Measurements from ENCODE around the gene TBX2.
A peak's percentile ranks its signal among the peaks of the same experiment; 100 is the strongest.

Gene TBX2

DNA sequence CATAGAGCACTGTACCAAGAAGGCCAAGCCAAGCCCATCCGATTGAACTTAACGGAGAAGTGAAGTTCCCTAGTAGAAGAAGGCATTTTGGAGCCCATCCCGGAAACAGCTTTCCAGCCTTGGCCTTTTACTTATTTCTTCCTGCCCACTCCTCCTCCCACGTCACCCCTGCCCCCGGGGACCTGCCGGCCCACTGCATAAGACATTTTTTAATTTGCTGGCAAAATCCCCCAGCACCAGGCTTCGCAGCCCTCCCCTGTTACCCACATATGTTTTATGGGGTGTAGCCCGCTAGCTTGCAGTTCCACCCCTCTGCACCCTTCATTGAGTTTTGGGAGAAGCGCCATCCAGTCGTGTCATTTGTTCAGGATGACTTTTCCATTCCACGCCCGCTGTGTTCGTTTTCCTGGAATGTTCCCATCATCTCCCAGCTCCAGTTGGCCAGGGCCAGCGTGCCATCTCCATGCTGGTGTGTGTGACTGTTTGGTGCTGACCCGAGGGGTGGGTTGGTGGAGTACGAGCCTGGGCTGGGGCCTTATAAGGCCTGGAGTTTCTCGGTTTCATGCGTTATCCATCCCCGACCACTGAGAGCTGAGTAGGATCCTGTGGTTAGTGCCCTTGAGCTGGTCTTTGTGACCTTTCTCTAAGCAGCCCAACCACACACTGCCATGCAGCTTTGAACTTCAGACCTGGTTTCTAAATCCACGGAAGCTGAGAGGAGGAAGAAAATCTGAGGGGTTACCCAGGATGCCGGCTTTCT lies 20.0 kb upstream of the TBX2 start:
- peak overlapping the region; percentile 76 to 79 for H3K27ac ChIP-seq

DNA sequence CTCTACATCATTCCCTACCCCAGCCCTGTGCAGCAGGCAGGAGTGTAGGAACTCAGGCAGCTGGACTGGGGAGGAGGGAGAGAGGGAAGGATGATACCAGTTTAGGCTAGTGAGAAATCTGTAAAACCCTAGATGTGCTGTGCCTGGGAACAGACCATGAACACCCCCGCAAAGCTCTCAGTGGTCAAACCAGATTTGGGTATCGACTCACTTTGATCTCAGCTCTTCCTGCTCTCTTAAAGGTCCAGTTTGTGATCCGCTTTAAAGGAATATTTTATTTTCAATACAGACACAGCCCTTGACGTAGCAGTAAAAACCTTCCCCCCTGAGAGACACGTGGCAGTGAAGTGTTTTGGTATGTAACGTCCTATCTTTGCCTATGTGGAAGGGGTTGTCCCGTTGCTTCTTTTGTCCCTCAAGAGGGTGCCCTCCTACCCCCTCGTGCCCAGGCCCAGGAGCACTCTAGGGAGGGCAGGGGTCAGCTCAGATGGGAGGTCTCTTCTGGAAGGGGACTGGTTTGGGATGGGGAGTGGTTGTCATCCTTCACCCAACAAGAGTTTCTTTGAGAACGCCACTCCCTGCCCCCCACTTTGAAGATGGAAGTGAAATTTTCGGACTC lies 19.3 kb upstream of the TBX2 start:
- H3K4me1 ChIP-seq: peaks cover 0 to 37% (median 22%) of the 10 kb centered on the region in 4 donors
- intact Hi-C loops (cut with DNase I; ENCODE audit: low total_unique reads): no loop called here
- peak in 1 of 2 donors; percentile 5 for DNase-seq
- no peak overlapping the region for H3K4me3 ChIP-seq
- no peaks in the 10 kb centered on the region for H3K27me3 ChIP-seq
- no peaks in the 10 kb centered on the region for H3K9me3 ChIP-seq
- TF ChIP-seq, protein P1, sequence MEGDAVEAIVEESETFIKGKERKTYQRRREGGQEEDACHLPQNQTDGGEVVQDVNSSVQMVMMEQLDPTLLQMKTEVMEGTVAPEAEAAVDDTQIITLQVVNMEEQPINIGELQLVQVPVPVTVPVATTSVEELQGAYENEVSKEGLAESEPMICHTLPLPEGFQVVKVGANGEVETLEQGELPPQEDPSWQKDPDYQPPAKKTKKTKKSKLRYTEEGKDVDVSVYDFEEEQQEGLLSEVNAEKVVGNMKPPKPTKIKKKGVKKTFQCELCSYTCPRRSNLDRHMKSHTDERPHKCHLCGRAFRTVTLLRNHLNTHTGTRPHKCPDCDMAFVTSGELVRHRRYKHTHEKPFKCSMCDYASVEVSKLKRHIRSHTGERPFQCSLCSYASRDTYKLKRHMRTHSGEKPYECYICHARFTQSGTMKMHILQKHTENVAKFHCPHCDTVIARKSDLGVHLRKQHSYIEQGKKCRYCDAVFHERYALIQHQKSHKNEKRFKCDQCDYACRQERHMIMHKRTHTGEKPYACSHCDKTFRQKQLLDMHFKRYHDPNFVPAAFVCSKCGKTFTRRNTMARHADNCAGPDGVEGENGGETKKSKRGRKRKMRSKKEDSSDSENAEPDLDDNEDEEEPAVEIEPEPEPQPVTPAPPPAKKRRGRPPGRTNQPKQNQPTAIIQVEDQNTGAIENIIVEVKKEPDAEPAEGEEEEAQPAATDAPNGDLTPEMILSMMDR (IDR thresholded peaks at IDR 0.05): no peak
- H3K27ac ChIP-seq: peak overlapping the region; percentile 76 to 79
- H3K36me3 ChIP-seq: no peaks in the 10 kb centered on the region

More for the DNA sequence above, 20.0 kb upstream of the TBX2 start:
- intact Hi-C loops (cut with DNase I; ENCODE audit: low total_unique reads): no loop called here
- peak in 1 of 2 donors; percentile 10 for DNase-seq
- TF ChIP-seq, protein P1 (IDR thresholded peaks at IDR 0.05): no peak
- Histone ChIP-seq H3K9me3 (no peaks in the 10 kb centered on the region), H3K4me3 (no peak overlapping the region), H3K4me1 (peaks cover 0 to 37% (median 22%) of the 10 kb centered on the region in 4 donors), H3K36me3 (no peaks in the 10 kb centered on the region), H3K27me3 (no peaks in the 10 kb centered on the region)

DNA sequence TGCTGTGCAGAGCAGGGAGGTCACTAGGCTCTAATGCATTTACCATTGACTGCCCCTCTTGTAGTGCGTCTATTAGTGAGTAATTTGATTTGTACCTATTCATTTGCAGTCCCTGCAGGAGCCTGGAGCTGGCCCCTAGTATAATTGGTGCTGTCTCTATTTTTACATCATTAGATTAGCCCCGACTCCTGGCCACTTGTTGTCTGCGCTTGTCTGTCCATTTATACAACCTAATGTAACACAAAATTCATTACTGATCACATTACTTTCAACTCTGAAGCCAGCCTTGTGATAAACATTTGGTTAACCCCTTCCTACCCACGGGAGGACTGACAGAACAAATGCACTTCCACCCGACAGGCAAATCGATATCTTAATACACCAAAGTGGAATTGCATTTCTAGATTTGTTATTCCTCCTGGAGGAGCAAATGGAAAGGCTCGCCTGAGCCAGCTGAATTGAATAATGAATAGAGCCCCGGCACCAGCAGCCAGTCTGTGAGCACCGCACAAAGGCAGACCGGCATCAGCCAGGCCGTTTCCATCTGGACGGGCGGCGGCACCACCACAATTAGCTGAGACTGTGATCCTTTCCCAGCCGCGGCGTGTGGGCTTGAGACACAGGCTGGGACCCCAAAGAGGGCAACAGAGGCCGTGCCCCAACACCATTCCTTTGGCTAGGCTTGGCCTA lies 18.7 kb upstream of the TBX2 start:
- H3K27me3 ChIP-seq: no peaks in the 10 kb centered on the region
- DNase-seq: peak in 1 of 2 donors; percentile 1
- peaks cover 0 to 37% (median 22%) of the 10 kb centered on the region in 4 donors for H3K4me1 ChIP-seq
- intact Hi-C loops (cut with DNase I; ENCODE audit: low total_unique reads): no loop called here
- no peaks in the 10 kb centered on the region for H3K9me3 ChIP-seq
- TF ChIP-seq, protein P1 (IDR thresholded peaks at IDR 0.05): no peak
- no peak overlapping the region for H3K4me3 ChIP-seq
- no peaks in the 10 kb centered on the region for H3K36me3 ChIP-seq
- H3K27ac ChIP-seq: no peak overlapping the region

DNA sequence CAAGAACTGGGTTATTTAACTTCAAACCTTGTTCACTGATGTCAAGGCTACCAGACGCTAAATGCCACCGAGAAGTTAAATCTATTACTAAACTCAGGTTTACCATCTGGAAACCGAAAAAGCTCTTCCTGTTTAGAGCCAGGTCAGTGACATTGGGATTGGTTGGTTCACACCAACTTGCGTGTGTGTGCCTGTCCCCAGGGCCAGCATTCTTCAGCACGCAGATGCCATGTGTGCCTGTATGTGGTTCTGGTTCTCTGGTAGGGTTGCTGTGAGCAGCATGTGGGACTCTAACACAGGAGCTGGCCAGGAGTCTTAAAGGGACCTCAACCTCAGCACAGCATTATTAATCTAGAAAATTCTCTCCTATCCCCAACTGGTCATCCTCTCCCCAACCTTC lies 18.1 kb upstream of the TBX2 start:
- H3K9me3 ChIP-seq: no peaks in the 10 kb centered on the region
- H3K4me3 ChIP-seq: no peak overlapping the region
- no peaks in the 10 kb centered on the region for H3K36me3 ChIP-seq
- DNase-seq: peak in 1 of 2 donors; percentile 1
- H3K4me1 ChIP-seq: peaks cover 0 to 36% (median 21%) of the 10 kb centered on the region in 4 donors
- TF ChIP-seq, protein P1 (IDR thresholded peaks at IDR 0.05): no peak
- H3K27ac ChIP-seq: no peak overlapping the region
- intact Hi-C loops (cut with DNase I; ENCODE audit: low total_unique reads): no loop called here
- H3K27me3 ChIP-seq: no peaks in the 10 kb centered on the region

DNA sequence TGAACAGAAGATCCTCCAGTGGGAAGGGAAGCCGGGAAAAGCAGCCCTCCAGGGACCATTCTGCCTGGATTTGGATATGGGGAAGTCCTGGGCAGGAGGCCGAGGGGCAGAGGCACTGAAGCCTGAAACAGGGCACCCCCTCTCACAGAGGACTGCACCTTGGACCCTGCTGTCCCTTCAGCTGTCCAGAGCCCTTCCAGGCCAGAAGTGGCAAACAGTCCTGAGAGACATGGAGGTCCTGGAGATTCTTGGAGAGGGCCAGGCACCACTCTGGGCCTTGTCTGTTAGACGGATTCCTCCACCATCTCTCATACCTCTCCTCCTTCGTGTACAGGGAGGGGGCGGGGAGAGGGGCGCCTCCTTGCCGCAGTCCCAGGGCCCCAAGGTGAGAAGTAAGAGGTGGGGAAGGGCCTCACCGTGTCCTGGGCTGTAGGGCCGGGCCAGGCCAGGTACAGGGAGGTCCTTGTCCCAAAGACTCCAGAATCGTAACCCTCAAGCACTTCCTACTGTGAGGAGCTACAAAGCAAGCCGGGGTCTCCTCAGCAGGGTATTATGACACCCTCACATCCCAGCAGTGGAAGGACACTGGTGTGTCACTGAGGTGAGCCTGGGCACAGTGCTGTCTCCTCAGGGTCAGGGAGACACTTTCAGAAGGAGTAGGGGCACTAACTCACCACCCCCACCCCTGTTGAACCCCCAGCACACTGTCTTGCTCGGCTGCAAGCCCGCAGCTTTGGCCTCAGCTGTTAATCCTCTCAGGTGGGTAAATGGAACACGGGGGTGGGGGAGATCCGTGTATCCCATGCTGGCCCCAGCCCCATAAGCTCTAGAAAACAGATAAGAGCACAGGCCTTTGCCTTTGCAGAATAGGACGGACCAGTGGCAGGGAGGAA lies 16.6 kb upstream of the TBX2 start:
- intact Hi-C loops (cut with DNase I; ENCODE audit: low total_unique reads): no loop called here
- peaks cover 0 to 21% (median 10%) of the 10 kb centered on the region in 4 donors for H3K4me1 ChIP-seq
- H3K9me3 ChIP-seq: no peaks in the 10 kb centered on the region
- no peak overlapping the region for H3K4me3 ChIP-seq
- TF ChIP-seq, protein P1 (IDR thresholded peaks at IDR 0.05): no peak
- H3K27me3 ChIP-seq: no peaks in the 10 kb centered on the region
- H3K36me3 ChIP-seq: no peaks in the 10 kb centered on the region
- H3K27ac ChIP-seq: no peak overlapping the region
- DNase-seq: no peak
